Measurements from ENCODE around the gene CRADD. TPM values are rescaled to one million over a fixed set of nuclear protein-coding genes. Genes with fewer than 3 reads are reported as not detected.

Gene CRADD
- polyA plus RNA-seq, 1 of the 3 experiments (the other 2 are of a cell fraction): 13.6 TPM

DNA sequence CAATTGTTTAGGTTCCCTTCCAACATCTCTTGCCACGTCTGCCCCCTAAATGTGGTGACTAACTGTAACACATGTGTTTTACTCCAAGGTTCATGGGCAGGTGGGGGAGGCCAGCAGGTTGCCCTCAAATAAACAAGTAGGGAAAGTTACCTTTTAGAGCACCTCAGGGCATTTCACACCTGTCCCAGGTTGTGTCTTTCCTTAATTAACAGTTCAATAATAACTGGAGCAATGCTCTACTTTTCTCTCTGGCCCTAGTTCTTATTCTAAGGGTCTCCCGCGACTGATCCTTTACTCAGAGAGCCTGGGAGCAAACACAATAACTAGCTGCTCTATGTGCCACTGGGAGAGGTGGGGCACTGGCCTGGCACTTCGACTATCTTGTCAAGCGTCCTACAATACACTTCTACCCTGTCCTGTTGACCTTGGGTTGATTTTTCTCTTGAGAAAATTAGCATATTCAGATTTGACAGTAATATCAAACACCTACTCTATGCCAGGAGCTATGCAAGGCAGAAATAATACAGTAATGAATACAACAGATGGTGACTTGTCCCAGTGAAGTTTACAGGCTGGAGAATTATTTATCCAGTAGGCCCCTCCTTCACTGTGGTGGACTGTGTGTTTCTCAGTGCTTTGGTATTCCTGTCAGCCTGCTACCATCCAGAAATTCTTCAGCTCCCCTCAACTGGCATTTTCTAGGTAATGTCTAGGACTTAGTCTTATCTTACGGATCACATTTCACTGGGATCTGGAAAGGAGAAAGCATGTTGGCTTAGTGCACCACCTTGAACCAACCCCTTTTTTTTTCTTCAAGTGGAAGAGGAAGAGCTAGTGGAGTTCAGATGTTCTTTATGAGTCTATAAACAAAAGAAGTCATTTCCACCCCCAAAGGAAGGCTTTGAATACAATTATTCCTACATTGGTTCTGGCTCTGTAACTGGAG, 202.6 kb downstream of the CRADD start (continued):
- TF ChIP-seq, protein P1, sequence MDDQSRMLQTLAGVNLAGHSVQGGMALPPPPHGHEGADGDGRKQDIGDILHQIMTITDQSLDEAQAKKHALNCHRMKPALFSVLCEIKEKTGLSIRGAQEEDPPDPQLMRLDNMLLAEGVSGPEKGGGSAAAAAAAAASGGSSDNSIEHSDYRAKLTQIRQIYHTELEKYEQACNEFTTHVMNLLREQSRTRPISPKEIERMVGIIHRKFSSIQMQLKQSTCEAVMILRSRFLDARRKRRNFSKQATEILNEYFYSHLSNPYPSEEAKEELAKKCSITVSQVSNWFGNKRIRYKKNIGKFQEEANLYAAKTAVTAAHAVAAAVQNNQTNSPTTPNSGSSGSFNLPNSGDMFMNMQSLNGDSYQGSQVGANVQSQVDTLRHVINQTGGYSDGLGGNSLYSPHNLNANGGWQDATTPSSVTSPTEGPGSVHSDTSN (IDR thresholded peaks at IDR 0.05): peak; percentile 59
- TF ChIP-seq, protein P2, sequence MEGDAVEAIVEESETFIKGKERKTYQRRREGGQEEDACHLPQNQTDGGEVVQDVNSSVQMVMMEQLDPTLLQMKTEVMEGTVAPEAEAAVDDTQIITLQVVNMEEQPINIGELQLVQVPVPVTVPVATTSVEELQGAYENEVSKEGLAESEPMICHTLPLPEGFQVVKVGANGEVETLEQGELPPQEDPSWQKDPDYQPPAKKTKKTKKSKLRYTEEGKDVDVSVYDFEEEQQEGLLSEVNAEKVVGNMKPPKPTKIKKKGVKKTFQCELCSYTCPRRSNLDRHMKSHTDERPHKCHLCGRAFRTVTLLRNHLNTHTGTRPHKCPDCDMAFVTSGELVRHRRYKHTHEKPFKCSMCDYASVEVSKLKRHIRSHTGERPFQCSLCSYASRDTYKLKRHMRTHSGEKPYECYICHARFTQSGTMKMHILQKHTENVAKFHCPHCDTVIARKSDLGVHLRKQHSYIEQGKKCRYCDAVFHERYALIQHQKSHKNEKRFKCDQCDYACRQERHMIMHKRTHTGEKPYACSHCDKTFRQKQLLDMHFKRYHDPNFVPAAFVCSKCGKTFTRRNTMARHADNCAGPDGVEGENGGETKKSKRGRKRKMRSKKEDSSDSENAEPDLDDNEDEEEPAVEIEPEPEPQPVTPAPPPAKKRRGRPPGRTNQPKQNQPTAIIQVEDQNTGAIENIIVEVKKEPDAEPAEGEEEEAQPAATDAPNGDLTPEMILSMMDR (IDR thresholded peaks at IDR 0.05): no peak
- TF ChIP-seq NFIC (IDR thresholded peaks at IDR 0.05; ENCODE audit: borderline replicate concordance): peak; percentile 45; the same call in 1 of the 2 replicates
- TF ChIP-seq SMC3 (IDR thresholded peaks at IDR 0.05; ENCODE audit: low read depth, low read length): no peak
- TF ChIP-seq, protein P3, sequence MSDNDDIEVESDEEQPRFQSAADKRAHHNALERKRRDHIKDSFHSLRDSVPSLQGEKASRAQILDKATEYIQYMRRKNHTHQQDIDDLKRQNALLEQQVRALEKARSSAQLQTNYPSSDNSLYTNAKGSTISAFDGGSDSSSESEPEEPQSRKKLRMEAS (IDR thresholded peaks at IDR 0.05; ENCODE audit: low read depth): 0 out of 2 replicates have a peak, but pooled peaks have one; percentile 20
- no peak for TF ChIP-seq SIN3A (IDR thresholded peaks at IDR 0.05; ENCODE audit: borderline replicate concordance, low read depth, low read length)
- TF ChIP-seq, protein P4, sequence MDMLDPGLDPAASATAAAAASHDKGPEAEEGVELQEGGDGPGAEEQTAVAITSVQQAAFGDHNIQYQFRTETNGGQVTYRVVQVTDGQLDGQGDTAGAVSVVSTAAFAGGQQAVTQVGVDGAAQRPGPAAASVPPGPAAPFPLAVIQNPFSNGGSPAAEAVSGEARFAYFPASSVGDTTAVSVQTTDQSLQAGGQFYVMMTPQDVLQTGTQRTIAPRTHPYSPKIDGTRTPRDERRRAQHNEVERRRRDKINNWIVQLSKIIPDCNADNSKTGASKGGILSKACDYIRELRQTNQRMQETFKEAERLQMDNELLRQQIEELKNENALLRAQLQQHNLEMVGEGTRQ (IDR thresholded peaks at IDR 0.05; ENCODE audit: borderline replicate concordance, low read depth, low read length): no peak
- no peak for TF ChIP-seq RCOR1 (IDR thresholded peaks at IDR 0.05; ENCODE audit: low read length)

DNA sequence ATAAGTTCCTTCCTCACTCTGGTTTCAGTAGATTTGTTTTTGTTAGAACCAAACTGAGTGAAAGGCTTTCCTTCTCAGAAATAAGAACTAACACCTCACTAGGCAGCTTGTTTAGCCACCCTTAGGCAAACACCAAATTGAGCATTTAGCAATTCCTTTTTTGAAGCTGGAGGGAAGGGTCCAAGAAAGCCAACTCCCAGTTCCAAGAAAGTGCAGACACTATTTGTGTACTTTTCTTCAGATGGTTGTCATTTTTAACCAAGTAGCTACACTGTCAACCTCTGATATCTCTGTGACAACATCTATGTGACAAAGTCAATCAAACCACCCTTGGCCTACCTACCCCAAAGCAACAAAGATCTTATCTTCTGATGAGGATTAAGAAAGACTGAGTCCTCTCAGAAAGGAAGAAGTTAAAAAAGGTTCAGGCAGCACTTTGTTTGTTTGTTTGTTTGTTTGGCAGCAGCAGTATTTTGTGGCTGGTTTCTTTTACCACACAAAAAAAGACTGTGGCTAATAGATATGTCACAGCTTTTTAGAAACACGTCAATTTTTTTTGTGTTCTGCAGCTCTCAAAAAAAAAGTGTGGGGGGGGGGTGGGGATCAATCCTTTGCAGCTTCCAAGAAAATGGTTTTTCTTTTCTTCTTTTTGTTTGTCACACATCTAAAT, 203.8 kb downstream of the CRADD start:
- WGBS (ENCODE audit: low lambda C conversion rate): 97% methylated on average over 1 of the region's 1 CpG
- Histone ChIP-seq H2AFZ (ENCODE audit: low read depth) (peak overlapping the region; percentile 54; the same call in 1 of the 2 replicates), H3F3A (replicated peaks; ENCODE audit: insufficient read depth) (peaks cover 17% of the 10 kb centered on the region), H3K79me2 (ENCODE audit: insufficient read depth) (no peaks in the 10 kb centered on the region), H3K4me3 (ENCODE audit: low read depth in 2 of 2, low read length in 1 of 2) (no peak overlapping the region), H3K9me2 (no peaks in the 10 kb centered on the region), H3K4me2 (no peak overlapping the region), H3K27me3 (ENCODE audit: insufficient read depth) (no peaks in the 10 kb centered on the region), H3K9ac (no peak overlapping the region), H4K20me1 (ENCODE audit: insufficient read depth) (no peaks in the 10 kb centered on the region), H3K9me3 (no peaks in the 10 kb centered on the region; the same call in 1 of the 2 replicates), H3K4me1 (ENCODE audit: control insufficient read depth in 1 of 2, insufficient read depth in 2 of 2, low read depth in 1 of 2, low read length in 1 of 2) (peaks cover 16 to 40% of the 10 kb centered on the region in 2 experiments), H3K27ac (ENCODE audit: low read depth in 2 of 2, low read length in 1 of 2) (peak overlapping the region in 1 of 2 experiments; percentile 56; a peak in 2 of 4 replicates), H3K36me3 (replicated peaks in 1 of 2; ENCODE audit: control insufficient read depth in 1 of 2, insufficient read depth in 2 of 2, low read length in 1 of 2) (no peaks in the 10 kb centered on the region)
- CTCF ChIA-PET: interaction anchor here (1.4 kb wide), 1 partner anchor 15 kb away, joined by 3 read pairs; no protein-coding TSS in a partner anchor
- no peak for DNase-seq
- POLR2A ChIA-PET: no interaction called here
- TF ChIP-seq, protein P2 (IDR thresholded peaks at IDR 0.05): no peak
- TF ChIP-seq FOXM1 (IDR thresholded peaks at IDR 0.05; ENCODE audit: low read depth) (no peak), SMC3 (IDR thresholded peaks at IDR 0.05; ENCODE audit: low read depth, low read length) (no peak), JUND (IDR thresholded peaks at IDR 0.05) (no peak), EZH2phosphoT487 (IDR thresholded peaks at IDR 0.05; ENCODE audit: borderline replicate concordance, low read depth) (no peak), TCF12 (IDR thresholded peaks at IDR 0.05) (no peak), SIN3A (IDR thresholded peaks at IDR 0.05; ENCODE audit: borderline replicate concordance, low read depth, low read length) (no peak), TEAD4 (IDR thresholded peaks at IDR 0.05; ENCODE audit: borderline replicate concordance, insufficient read depth) (no peak)
- TF ChIP-seq, protein P5, sequence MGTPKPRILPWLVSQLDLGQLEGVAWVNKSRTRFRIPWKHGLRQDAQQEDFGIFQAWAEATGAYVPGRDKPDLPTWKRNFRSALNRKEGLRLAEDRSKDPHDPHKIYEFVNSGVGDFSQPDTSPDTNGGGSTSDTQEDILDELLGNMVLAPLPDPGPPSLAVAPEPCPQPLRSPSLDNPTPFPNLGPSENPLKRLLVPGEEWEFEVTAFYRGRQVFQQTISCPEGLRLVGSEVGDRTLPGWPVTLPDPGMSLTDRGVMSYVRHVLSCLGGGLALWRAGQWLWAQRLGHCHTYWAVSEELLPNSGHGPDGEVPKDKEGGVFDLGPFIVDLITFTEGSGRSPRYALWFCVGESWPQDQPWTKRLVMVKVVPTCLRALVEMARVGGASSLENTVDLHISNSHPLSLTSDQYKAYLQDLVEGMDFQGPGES (IDR thresholded peaks at IDR 0.05; ENCODE audit: low read depth, low read length): no peak
- TF ChIP-seq, protein P4 (IDR thresholded peaks at IDR 0.05; ENCODE audit: borderline replicate concordance, low read depth, low read length): no peak
- TF ChIP-seq, protein P6, sequence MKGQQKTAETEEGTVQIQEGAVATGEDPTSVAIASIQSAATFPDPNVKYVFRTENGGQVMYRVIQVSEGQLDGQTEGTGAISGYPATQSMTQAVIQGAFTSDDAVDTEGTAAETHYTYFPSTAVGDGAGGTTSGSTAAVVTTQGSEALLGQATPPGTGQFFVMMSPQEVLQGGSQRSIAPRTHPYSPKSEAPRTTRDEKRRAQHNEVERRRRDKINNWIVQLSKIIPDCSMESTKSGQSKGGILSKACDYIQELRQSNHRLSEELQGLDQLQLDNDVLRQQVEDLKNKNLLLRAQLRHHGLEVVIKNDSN (IDR thresholded peaks at IDR 0.05; ENCODE audit: borderline replicate concordance, low read depth): no peak
